Measurements from ENCODE around the gene MAP3K7CL.

Gene MAP3K7CL

GRCh38 chr21:29091033-29091432, 39.4 kb upstream of the MAP3K7CL start:
- no peaks in the 10 kb centered on the region for H3K36me3 ChIP-seq
- no peak overlapping the region for H3K4me3 ChIP-seq (ENCODE audit: low read depth, low read length)
- TF ChIP-seq CTCF (IDR thresholded peaks at IDR 0.05; ENCODE audit: low read depth, low read length): no peak
- H3K27me3 ChIP-seq: peaks cover 41% of the 10 kb centered on the region
- no peak for DNase-seq
- no peaks in the 10 kb centered on the region for H3K9me3 ChIP-seq
- no peaks in the 10 kb centered on the region for H3K4me1 ChIP-seq

- H3K27me3 ChIP-seq: peaks cover 30% of the 10 kb centered on the region
- DNase-seq: no peak
- H3K36me3 ChIP-seq: no peaks in the 10 kb centered on the region
- no peaks in the 10 kb centered on the region for H3K9me3 ChIP-seq
- no peaks in the 10 kb centered on the region for H3K4me1 ChIP-seq
- TF ChIP-seq CTCF (IDR thresholded peaks at IDR 0.05; ENCODE audit: low read depth, low read length): no peak
- H3K4me3 ChIP-seq (ENCODE audit: low read depth, low read length): no peak overlapping the region
Measured at GRCh38 chr21:29092102-29092959, 38.1 kb upstream of the MAP3K7CL start.

- H3K4me3 ChIP-seq (ENCODE audit: low read depth, low read length): no peak overlapping the region
- no peak for TF ChIP-seq CTCF (IDR thresholded peaks at IDR 0.05; ENCODE audit: low read depth, low read length)
- no peaks in the 10 kb centered on the region for H3K36me3 ChIP-seq
- no peaks in the 10 kb centered on the region for H3K9me3 ChIP-seq
- DNase-seq: no peak
- H3K27me3 ChIP-seq: peaks cover 19% of the 10 kb centered on the region
- no peaks in the 10 kb centered on the region for H3K4me1 ChIP-seq
Measured at GRCh38 chr21:29096218-29097015, 34.0 kb upstream of the MAP3K7CL start.

GRCh38 chr21:29098156-29098555, 32.3 kb upstream of the MAP3K7CL start:
- H3K27me3 ChIP-seq: peaks cover 17% of the 10 kb centered on the region
- H3K4me3 ChIP-seq (ENCODE audit: low read depth, low read length): no peak overlapping the region
- no peaks in the 10 kb centered on the region for H3K4me1 ChIP-seq
- TF ChIP-seq CTCF (IDR thresholded peaks at IDR 0.05; ENCODE audit: low read depth, low read length): no peak
- DNase-seq: no peak
- H3K36me3 ChIP-seq: no peaks in the 10 kb centered on the region
- H3K9me3 ChIP-seq: no peaks in the 10 kb centered on the region

GRCh38 chr21:29102791-29103257, 27.6 kb upstream of the MAP3K7CL start:
- TF ChIP-seq CTCF (IDR thresholded peaks at IDR 0.05; ENCODE audit: low read depth, low read length): no peak
- Histone ChIP-seq H3K9me3 (no peaks in the 10 kb centered on the region), H3K4me1 (no peaks in the 10 kb centered on the region), H3K36me3 (no peaks in the 10 kb centered on the region), H3K4me3 (ENCODE audit: low read depth, low read length) (no peak overlapping the region), H3K27me3 (0 out of 2 replicates have a peak, but pooled peaks cover 2% of the 10 kb centered on the region)
- DNase-seq: no peak

Measured in BE2C (cell line).